Right atrium auricular region (tissue), 2 donors: ENCODE measurements around the gene CD79B. TPM values are rescaled to one million over a fixed set of nuclear protein-coding genes. Genes with fewer than 3 reads are reported as not detected.

ENCODE experiments used
- DNase-seq: peaks from one replicate; pipeline ENCODE4 v3.0.0-alpha.2; 2019; ENCODE audit warnings: low spot score
- H3K27ac ChIP-seq, 2 donors: fragments of 200-600 bp; sonication (generic); 1 replicate in 1 of 2; 2 replicates in 1 of 2; pipeline ENCODE4 v1.5.1; 2016 to 2019
- H3K27me3 ChIP-seq, 2 donors: fragments of 200-600 bp; sonication (generic); one replicate each; pipeline versions ENCODE4 v1.5.1 to v1.6.0; 2017 to 2019
- H3K36me3 ChIP-seq: fragments of 200-600 bp; sonication (generic); one replicate; pipeline ENCODE4 v1.5.1; 2016
- H3K4me1 ChIP-seq, 2 donors: fragments of 200-600 bp; sonication (generic); one replicate each; pipeline versions ENCODE4 v1.5.1 to v1.6.0; 2017 to 2019
- H3K4me3 ChIP-seq, 2 donors: fragments of 200-600 bp; sonication (generic); 1 replicate in 1 of 2; 2 replicates in 1 of 2; pipeline ENCODE4 v1.5.1; 2017 to 2019; ENCODE audit warnings: mild to moderate bottlenecking in 1 of 2, moderate library complexity in 1 of 2
- H3K9me3 ChIP-seq, 2 donors: fragments of 200-600 bp; sonication (generic); one replicate each; pipeline ENCODE4 v1.5.1; 2019
- CTCF ChIP-seq, 2 donors: fragments of 200-600 bp; sonication (generic); IDR thresholded peaks; one replicate each; pipeline ENCODE4 v1.5.1; 2019; ENCODE audit warnings: antibody characterized with exemption in 2 of 2
- total RNA-seq, 2 donors: library from RNA; depleted of rRNA; stranded (reverse); fragments of >200 nt; gene quantifications; one replicate each; pipeline ENCODE4 v1.1.0, GENCODE V29; 2016

CD79B gene
- total RNA-seq, 2 donors from 2014 or later = 2.2 to 7.3 TPM

- no peak for DNase-seq
- peaks cover 0 to 20% of the 10 kb centered on the region in 2 donors for H3K4me1 ChIP-seq
- H3K27ac ChIP-seq = no peak overlapping the region
Measured at GRCh38 chr17:63973930-63974593, 41.9 kb upstream of the CD79B start.

GRCh38 chr17:63973247-63973646, 41.1 kb upstream of the CD79B start:
- no peaks in the 10 kb centered on the region for H3K36me3 ChIP-seq
- no peak overlapping the region for H3K27ac ChIP-seq
- H3K4me3 ChIP-seq = no peak overlapping the region
- peaks cover 0 to 15% of the 10 kb centered on the region in 2 donors for H3K4me1 ChIP-seq
- H3K27me3 ChIP-seq = no peaks in the 10 kb centered on the region
- no peak for DNase-seq
- TF ChIP-seq CTCF (IDR thresholded peaks at IDR 0.05) = no peak
- H3K9me3 ChIP-seq = no peaks in the 10 kb centered on the region

More at GRCh38 chr17:63973930-63974593, 41.9 kb upstream of the CD79B start:
- H3K9me3 ChIP-seq = no peaks in the 10 kb centered on the region
- no peak overlapping the region for H3K4me3 ChIP-seq
- no peaks in the 10 kb centered on the region for H3K36me3 ChIP-seq
- no peaks in the 10 kb centered on the region for H3K27me3 ChIP-seq
- TF ChIP-seq CTCF (IDR thresholded peaks at IDR 0.05) = no peak

GRCh38 chr17:63972796-63973195, 40.7 kb upstream of the CD79B start, which contains the start of gene SCN4A:
Gene SCN4A (minus strand): TSS chr17:63972918. CDS start chr17:63972841, 77 bp downstream.
- Histone ChIP-seq H3K27ac (no peak within 1 kb of the TSS), H3K4me1 (peaks cover 0 to 15% of the 10 kb centered on the region in 2 donors)

GRCh38 chr17:63969278-63969677, 37.1 kb upstream of the CD79B start:
- Histone ChIP-seq H3K27ac (no peak overlapping the region), H3K9me3 (no peaks in the 10 kb centered on the region), H3K36me3 (no peaks in the 10 kb centered on the region), H3K27me3 (no peaks in the 10 kb centered on the region), H3K4me1 (peaks cover 0 to 7% of the 10 kb centered on the region in 2 donors), H3K4me3 (no peak overlapping the region)
- DNase-seq = no peak
- TF ChIP-seq CTCF (IDR thresholded peaks at IDR 0.05) = no peak

More at GRCh38 chr17:63972796-63973195, 40.7 kb upstream of the CD79B start, which contains the start of gene SCN4A:
- no peaks in the 10 kb centered on the region for H3K36me3 ChIP-seq
- no peak for DNase-seq
- H3K4me3 ChIP-seq = no peak within 1 kb of the TSS
- no peak for TF ChIP-seq CTCF (IDR thresholded peaks at IDR 0.05)
- H3K9me3 ChIP-seq = no peaks in the 10 kb centered on the region
- no peaks in the 10 kb centered on the region for H3K27me3 ChIP-seq

GRCh38 chr17:63967953-63968352, 35.8 kb upstream of the CD79B start:
- Histone ChIP-seq H3K9me3 (no peaks in the 10 kb centered on the region), H3K36me3 (no peaks in the 10 kb centered on the region), H3K4me3 (no peak overlapping the region), H3K27me3 (no peaks in the 10 kb centered on the region), H3K4me1 (peaks cover 0 to 17% of the 10 kb centered on the region in 2 donors), H3K27ac (no peak overlapping the region)
- no peak for TF ChIP-seq CTCF (IDR thresholded peaks at IDR 0.05)
- no peak for DNase-seq
